ENCODE measurements around the gene ANKRD49.
"Not testable (repeated sequence)": the region's sequence is repeated elsewhere in the genome, so short reads cannot be mapped to it uniquely, and the experiment has no call there.

ANKRD49 gene

GRCh38 chr11:94504689-94505293 lies 11.0 kb downstream of the ANKRD49 start:
- no peak for DNase-seq (ENCODE audit: low read depth, low spot score)
- H3K27ac ChIP-seq = no peak overlapping the region

- DNase-seq (ENCODE audit: low read depth, low spot score) = not testable (repeated sequence)
Measured at GRCh38 chr11:94506513-94506912, 12.7 kb downstream of the ANKRD49 start.

GRCh38 chr11:94507485-94507884 lies 13.7 kb downstream of the ANKRD49 start:
- peak; percentile 33 for DNase-seq (ENCODE audit: low read depth, low spot score)
- no peak overlapping the region for H3K27ac ChIP-seq

More at GRCh38 chr11:94506513-94506912, 12.7 kb downstream of the ANKRD49 start:
- H3K27ac ChIP-seq = not testable (repeated sequence)

GRCh38 chr11:94511932-94512781 lies 18.4 kb downstream of the ANKRD49 start, which contains the start of gene C11orf97:
C11orf97 (plus strand) TSS chr11:94512461; CDS start chr11:94512529, 68 bp downstream.
- DNase-seq (ENCODE audit: low read depth, low spot score) = no peak
- no peak within 1 kb of the TSS for H3K27ac ChIP-seq

- no peak for DNase-seq (ENCODE audit: low read depth, low spot score)
- H3K27ac ChIP-seq = no peak overlapping the region
Measured at GRCh38 chr11:94513091-94513490, 19.3 kb downstream of the ANKRD49 start.

GRCh38 chr11:94515398-94515797 lies 21.6 kb downstream of the ANKRD49 start:
- no peak overlapping the region for H3K27ac ChIP-seq
- DNase-seq (ENCODE audit: low read depth, low spot score) = no peak

GRCh38 chr11:94516725-94517124 lies 22.9 kb downstream of the ANKRD49 start:
- H3K27ac ChIP-seq = no peak overlapping the region
- no peak for DNase-seq (ENCODE audit: low read depth, low spot score)

GRCh38 chr11:94518300-94518699 lies 24.5 kb downstream of the ANKRD49 start:
- DNase-seq (ENCODE audit: low read depth, low spot score) = no peak
- no peak overlapping the region for H3K27ac ChIP-seq

- DNase-seq (ENCODE audit: low read depth, low spot score) = no peak
- no peak overlapping the region for H3K27ac ChIP-seq
Measured at GRCh38 chr11:94519478-94520084, 25.8 kb downstream of the ANKRD49 start.

- DNase-seq (ENCODE audit: low read depth, low spot score) = no peak
- no peak overlapping the region for H3K27ac ChIP-seq
Measured at GRCh38 chr11:94521684-94522083, 27.9 kb downstream of the ANKRD49 start.

GRCh38 chr11:94524341-94524740 lies 30.6 kb downstream of the ANKRD49 start:
- H3K27ac ChIP-seq = no peak overlapping the region
- no peak for DNase-seq (ENCODE audit: low read depth, low spot score)

- no peak for DNase-seq (ENCODE audit: low read depth, low spot score)
- no peak overlapping the region for H3K27ac ChIP-seq
Measured at GRCh38 chr11:94525546-94526324, 32.0 kb downstream of the ANKRD49 start.

- DNase-seq (ENCODE audit: low read depth, low spot score) = no peak
- no peak overlapping the region for H3K27ac ChIP-seq
Measured at GRCh38 chr11:94526645-94527438, 33.1 kb downstream of the ANKRD49 start.

- H3K27ac ChIP-seq = no peak overlapping the region
Measured at GRCh38 chr11:94528551-94528950, 34.8 kb downstream of the ANKRD49 start.

GRCh38 chr11:94532211-94532610 lies 38.4 kb downstream of the ANKRD49 start:
- no peak overlapping the region for H3K27ac ChIP-seq
- no peak for DNase-seq (ENCODE audit: low read depth, low spot score)

More at GRCh38 chr11:94528551-94528950, 34.8 kb downstream of the ANKRD49 start:
- DNase-seq (ENCODE audit: low read depth, low spot score) = no peak

- H3K27ac ChIP-seq = no peak overlapping the region
- DNase-seq (ENCODE audit: low read depth, low spot score) = no peak
Measured at GRCh38 chr11:94533206-94533605, 39.4 kb downstream of the ANKRD49 start.

GRCh38 chr11:94533696-94534630 lies 40.2 kb downstream of the ANKRD49 start:
- DNase-seq (ENCODE audit: low read depth, low spot score) = no peak
- H3K27ac ChIP-seq = no peak overlapping the region

- peak overlapping the region; percentile 32 for H3K27ac ChIP-seq
- DNase-seq (ENCODE audit: low read depth, low spot score) = no peak
Measured at GRCh38 chr11:94536386-94536785, 42.6 kb downstream of the ANKRD49 start.

Measured in epithelial cell of prostate (primary cell).